ENCODE data around the gene ZMYND10.

ZMYND10 gene

DNA sequence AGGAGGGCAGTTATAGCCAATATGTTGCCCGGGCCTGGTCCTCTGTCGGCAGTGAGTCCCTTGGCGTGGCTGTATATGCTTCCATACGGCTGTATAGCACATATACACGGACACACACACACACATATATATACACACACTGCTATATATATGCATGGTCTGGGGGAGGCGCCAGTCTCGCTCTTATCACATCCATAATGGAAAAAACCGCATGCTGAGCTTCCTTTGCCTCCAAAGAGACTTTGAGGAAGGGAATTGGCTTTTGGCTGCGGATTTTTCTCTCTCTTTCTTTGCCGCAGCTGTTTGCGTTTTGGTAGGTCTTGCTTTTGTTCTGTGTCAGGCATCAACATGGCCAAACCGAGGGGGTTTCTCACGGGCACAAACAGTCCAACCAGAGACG lies 25.1 kb upstream of the ZMYND10 start:
- DNase-seq: peak; percentile 46 to 61

DNA sequence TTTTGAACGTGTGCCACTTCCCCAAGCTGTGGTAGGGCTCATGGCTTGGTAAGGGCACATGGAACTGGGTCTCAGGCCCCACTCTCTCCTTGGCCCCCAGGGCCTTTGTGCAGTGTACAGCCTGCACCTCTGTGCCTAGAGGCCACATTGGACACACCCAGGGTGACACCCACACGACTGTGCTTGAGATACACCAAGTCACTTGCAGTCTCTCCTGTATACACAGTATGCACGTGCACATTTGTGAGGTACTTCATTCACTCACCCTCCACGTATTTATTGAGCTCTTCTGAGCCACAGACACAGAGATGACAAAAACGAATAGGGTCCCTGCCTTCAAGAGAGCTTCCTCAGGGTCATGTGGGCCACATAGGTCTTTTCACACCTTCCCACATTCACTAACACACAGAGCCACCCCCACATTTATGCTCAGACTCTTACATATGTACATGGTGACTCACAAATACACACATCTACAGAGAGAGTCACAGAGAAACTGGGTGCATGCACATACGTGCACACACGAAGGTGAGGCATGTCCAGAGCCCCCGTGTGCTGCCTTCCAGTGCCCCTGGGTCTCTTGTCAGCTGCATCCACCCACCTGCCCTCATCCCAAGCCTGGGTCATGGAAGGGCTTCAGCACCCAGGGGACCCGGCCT lies 23.6 kb upstream of the ZMYND10 start:
- DNase-seq: no peak

GRCh38 chr3:50365842-50366220 lies 20.3 kb upstream of the ZMYND10 start:
- no peak for DNase-seq

GRCh38 chr3:50365080-50365841 lies 19.7 kb upstream of the ZMYND10 start:
- no peak for DNase-seq

DNA sequence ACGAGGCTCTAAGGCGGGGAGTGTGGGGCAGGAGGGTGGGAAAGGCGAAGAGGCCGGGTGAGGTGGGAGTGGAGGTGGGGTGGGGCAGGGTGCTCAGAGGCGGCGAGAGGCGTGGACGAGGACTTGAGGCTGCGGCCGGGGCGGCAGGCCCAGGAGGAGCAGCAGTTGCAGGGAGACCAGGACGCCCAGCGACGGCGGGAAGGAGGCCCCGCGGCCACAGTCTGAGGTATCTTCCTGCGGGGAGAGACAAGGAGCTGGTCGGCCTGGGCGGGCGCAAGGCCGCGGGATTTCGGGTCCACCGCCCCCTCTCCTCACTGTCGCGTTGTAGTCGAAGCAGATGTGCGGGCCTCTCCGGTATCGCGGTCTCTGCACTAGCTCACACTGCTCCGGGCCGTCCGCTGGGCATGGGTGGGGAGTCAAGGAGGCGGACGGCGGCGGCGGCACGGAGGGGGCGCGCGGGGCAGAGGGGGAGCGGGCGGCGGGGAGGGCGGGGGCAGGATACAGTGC lies 19.1 kb upstream of the ZMYND10 start:
- no peak for DNase-seq

DNA sequence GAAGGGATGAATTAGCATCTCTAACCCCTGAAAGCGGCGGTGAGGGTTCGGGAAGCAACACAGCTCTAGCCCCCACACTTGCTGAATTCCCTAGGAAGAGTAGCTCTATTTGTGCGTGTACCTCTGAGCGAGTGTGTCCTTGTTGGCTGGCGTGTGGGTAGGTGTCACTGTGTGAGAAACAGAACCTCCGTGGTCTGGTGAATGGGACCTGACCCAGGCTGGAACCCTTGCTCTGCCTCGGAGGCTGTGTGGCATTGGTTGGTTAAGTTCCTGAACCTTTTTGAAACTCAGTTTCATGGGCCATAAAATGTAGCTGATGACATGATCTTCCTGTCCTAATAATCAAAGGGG lies 14.2 kb upstream of the ZMYND10 start:
- DNase-seq: no peak

GRCh38 chr3:50358911-50359759 lies 13.6 kb upstream of the ZMYND10 start, which contains the start of gene TMEM115:
TMEM115 (minus strand) TSS chr3:50359521; CDS start chr3:50359063, 458 bp downstream.
- peak; percentile 99 for DNase-seq

DNA sequence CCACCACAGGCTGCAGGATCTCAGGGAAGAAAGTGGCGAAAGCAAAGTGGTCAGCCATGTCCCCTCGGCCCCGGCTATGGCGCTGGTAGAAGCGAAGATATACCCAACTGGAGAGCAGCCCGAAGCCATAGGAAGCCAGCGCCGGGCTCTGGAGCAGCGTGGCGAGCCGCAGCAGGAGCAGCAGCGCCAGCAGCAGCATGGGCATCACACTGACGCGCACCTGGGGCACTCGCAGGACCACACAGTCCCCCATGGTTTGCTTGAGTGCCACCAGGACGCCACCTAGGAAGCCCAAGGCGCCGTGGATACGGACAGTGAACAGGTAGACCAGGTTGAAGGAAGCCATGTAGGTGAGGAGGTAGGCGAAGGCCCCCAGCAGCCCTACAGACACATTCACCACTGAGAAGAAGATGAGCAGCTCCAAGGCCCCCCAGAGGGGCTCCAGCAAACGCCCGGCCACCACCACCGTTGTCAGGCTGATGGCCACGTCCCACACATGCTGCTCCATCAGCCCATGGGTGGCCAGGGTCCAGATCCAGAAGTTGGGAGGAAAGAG lies 12.9 kb upstream of the ZMYND10 start:
- no peak for DNase-seq

DNA sequence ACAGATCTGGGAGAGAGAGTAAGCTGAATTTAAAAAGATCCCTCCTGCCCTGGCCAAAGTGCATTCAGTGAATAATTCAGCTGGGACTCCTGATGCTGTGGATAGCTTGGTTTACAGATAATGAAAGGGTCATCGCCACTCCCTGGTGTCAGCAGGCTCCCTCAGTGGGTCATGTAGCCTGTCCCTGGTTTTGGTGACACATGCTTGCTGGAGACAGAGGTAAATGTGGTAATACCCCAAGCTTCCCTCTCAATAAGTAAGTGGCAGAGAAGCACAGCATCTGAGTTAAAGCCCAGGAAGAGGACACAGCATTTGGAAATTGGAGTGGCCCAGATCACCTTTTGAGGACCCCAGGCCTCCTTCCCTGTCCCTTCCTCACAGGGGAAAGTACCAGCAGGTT lies 11.9 kb upstream of the ZMYND10 start:
- no peak for DNase-seq

DNA sequence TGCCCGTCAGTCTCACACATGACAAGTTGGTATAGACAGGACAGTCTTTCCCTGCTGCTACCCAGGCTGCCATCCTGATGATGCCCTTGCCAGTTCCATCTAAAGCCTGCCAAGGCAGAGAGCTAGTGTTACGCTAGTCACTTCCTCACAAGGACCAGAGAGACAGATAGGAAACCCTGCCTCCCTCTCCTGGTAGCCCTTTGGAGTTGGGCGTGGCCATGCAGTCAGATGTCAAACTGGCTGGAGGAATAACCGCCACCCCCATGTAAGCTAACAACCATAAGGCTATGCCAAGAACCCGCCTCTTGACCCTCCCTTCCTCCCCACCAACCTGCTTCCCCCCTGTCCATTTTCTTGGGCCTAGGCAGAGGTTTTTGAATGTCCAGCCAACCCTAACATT lies 11.0 kb upstream of the ZMYND10 start:
- DNase-seq: no peak

- DNase-seq: no peak
These were observed 10.5 kb upstream of the ZMYND10 start for GRCh38 chr3:50355829-50356552.

GRCh38 chr3:50354850-50355249 lies 9.3 kb upstream of the ZMYND10 start:
- DNase-seq: no peak

- DNase-seq: no peak
These were observed 8.7 kb upstream of the ZMYND10 start for GRCh38 chr3:50354186-50354764.

GRCh38 chr3:50353245-50354004 lies 7.9 kb upstream of the ZMYND10 start:
- no peak for DNase-seq

GRCh38 chr3:50352781-50353180 lies 7.2 kb upstream of the ZMYND10 start:
- DNase-seq: peak; percentile 37 to 52

DNA sequence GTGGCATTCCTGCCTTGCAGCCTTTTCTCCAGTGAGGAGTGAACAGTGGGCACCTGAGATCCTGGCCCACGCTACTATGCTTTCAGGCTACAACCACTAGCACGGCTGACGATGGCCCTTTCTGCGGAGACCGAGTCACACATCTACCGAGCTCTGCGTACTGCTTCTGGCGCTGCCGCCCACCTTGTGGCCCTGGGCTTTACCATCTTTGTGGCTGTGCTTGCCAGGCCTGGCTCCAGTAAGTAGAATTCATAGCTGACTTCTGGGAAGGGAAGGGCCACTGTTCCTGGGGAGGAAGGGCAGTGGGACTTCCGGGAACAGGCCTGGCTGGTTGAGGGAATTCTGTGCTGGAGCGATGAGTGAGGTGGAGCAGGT lies 5.8 kb upstream of the ZMYND10 start:
- DNase-seq: no peak

GRCh38 chr3:50350527-50351322 lies 5.2 kb upstream of the ZMYND10 start, which contains the start of the genes CYB561D2 and NPRL2:
CYB561D2 (plus strand) TSS chr3:50350862; CDS start chr3:50351434, 572 bp downstream.
NPRL2 (minus strand) TSS chr3:50350775; CDS start chr3:50350652, 123 bp downstream.
- DNase-seq: peak; percentile 85 to 90

GRCh38 chr3:50350213-50350526 lies 4.6 kb upstream of the ZMYND10 start:
- DNase-seq: no peak

DNA sequence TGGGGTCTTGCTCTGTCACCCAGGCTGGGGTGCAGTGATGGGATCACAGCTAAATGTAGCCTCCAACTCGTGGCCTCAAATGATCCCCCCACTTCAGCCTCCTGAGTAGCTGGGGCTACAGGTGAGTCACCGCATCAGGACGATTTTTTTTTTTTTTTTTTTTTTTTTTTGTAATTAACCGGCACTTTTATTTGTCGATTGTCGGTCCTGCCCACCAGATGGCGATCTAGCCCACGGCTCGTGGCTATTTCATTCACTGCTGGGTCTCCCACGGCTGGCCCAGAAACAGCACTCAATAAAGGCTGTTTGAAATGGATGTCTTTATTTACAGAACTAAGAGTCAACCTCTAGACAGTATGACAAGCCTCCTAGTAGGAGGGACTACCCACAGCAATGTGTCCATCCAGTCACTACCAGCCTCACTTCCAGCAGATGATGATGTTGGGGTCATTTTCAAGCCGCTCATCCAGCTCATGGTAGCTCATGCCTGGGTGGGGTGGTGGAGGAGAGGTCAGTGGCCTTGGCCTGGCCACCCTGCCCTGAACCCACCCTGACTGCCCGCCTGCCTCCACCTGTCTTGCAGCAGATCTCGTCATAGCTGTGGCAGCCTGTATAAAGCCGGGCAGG lies 1.8 kb upstream of the ZMYND10 start:
- peak; percentile 49 to 55 for DNase-seq

- no peak for DNase-seq
These were observed 524 bp downstream of the ZMYND10 start for GRCh38 chr3:50345008-50345407.
